HG03378 (cell line): Measurements from ENCODE around the gene SCUBE3.

Source experiments
- ATAC-seq: cut with Tn5 transposase; IDR thresholded peaks from one replicate; pipeline ENCODE4 v1.9.1; 2021; ENCODE audit warnings: mild to moderate bottlenecking, moderate library complexity; ENCODE audit not compliant: unreplicated experiment

Gene SCUBE3

GRCh38 chr6:35297601-35298481 is 84.1 kb downstream of the SCUBE3 start, which contains the start of gene DEF6:
TSS of gene DEF6 (plus strand) at chr6:35297818. CDS start at chr6:35297857, 39 bp downstream.
- ATAC-seq = peak; percentile 52

- ATAC-seq = no peak
Observed at GRCh38 chr6:35298625-35299140, 84.9 kb downstream of the SCUBE3 start.

GRCh38 chr6:35299674-35300073 is 85.9 kb downstream of the SCUBE3 start:
- ATAC-seq = no peak

- no peak for ATAC-seq
Observed at GRCh38 chr6:35300848-35301247, 87.1 kb downstream of the SCUBE3 start.
